DND-41 (cell line): ENCODE data around the gene HGD.

Experiments
- EZH2 ChIP-seq: IDR thresholded peaks from 3 replicates; pipeline ENCODE4 v1.6.1; 2012; ENCODE audit warnings: borderline replicate concordance, low read depth, mild to moderate bottlenecking, moderate library complexity, low read length, inconsistent platforms; ENCODE audit not compliant: severe bottlenecking
- TF ChIP-seq, protein P1 (sequence below): IDR thresholded peaks from 2 replicates; pipeline ENCODE4 v1.5.1; 2012; ENCODE audit warnings: borderline replicate concordance, low read length, moderate library complexity, mild to moderate bottlenecking; ENCODE audit not compliant: poor library complexity, severe bottlenecking; ENCODE audit errors: extremely low read depth

GRCh38 chr3:120646771-120647432, 35.1 kb downstream of the HGD start:
- no peak for TF ChIP-seq EZH2
- TF ChIP-seq, protein P1, sequence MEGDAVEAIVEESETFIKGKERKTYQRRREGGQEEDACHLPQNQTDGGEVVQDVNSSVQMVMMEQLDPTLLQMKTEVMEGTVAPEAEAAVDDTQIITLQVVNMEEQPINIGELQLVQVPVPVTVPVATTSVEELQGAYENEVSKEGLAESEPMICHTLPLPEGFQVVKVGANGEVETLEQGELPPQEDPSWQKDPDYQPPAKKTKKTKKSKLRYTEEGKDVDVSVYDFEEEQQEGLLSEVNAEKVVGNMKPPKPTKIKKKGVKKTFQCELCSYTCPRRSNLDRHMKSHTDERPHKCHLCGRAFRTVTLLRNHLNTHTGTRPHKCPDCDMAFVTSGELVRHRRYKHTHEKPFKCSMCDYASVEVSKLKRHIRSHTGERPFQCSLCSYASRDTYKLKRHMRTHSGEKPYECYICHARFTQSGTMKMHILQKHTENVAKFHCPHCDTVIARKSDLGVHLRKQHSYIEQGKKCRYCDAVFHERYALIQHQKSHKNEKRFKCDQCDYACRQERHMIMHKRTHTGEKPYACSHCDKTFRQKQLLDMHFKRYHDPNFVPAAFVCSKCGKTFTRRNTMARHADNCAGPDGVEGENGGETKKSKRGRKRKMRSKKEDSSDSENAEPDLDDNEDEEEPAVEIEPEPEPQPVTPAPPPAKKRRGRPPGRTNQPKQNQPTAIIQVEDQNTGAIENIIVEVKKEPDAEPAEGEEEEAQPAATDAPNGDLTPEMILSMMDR: no peak
